HG03108 (cell line): ENCODE data around the gene ARL8B.

ENCODE experiments used
- ATAC-seq: cut with Tn5 transposase; IDR thresholded peaks from one replicate; pipeline ENCODE4 v1.9.1; 2021; ENCODE audit warnings: moderate library complexity; ENCODE audit not compliant: unreplicated experiment

The ARL8B gene

GRCh38 chr3:5186089-5186857 lies 64.2 kb downstream of the ARL8B start:
- ATAC-seq = peak; percentile 11

GRCh38 chr3:5186858-5187155 lies 64.7 kb downstream of the ARL8B start:
- ATAC-seq = no peak

- peak; percentile 83 for ATAC-seq
These were observed 65.2 kb downstream of the ARL8B start, which contains the start of gene EDEM1 for GRCh38 chr3:5187156-5187919. Gene EDEM1 (plus strand): TSS chr3:5187707. CDS start chr3:5187806, 99 bp downstream.

- ATAC-seq = peak; percentile 1
These were observed 65.9 kb downstream of the ARL8B start for GRCh38 chr3:5187920-5188418.

GRCh38 chr3:5188419-5189221 lies 66.5 kb downstream of the ARL8B start:
- no peak for ATAC-seq

GRCh38 chr3:5190147-5190791 lies 68.2 kb downstream of the ARL8B start:
- ATAC-seq = no peak

- no peak for ATAC-seq
These were observed 69.6 kb downstream of the ARL8B start for GRCh38 chr3:5191555-5192304.

GRCh38 chr3:5192571-5193365 lies 70.7 kb downstream of the ARL8B start:
- no peak for ATAC-seq

GRCh38 chr3:5194341-5194740 lies 72.2 kb downstream of the ARL8B start:
- no peak for ATAC-seq

- ATAC-seq = peak; percentile 33
These were observed 72.9 kb downstream of the ARL8B start for GRCh38 chr3:5194801-5195509.

- ATAC-seq = no peak
These were observed 73.5 kb downstream of the ARL8B start for GRCh38 chr3:5195605-5196004.

- no peak for ATAC-seq
These were observed 74.9 kb downstream of the ARL8B start for GRCh38 chr3:5197022-5197421.

- ATAC-seq = peak; percentile 50
These were observed 75.6 kb downstream of the ARL8B start for GRCh38 chr3:5197470-5198312.

GRCh38 chr3:5198313-5198677 lies 76.2 kb downstream of the ARL8B start:
- no peak for ATAC-seq

- ATAC-seq = no peak
These were observed 77.1 kb downstream of the ARL8B start for GRCh38 chr3:5198986-5199731.

GRCh38 chr3:5201536-5201935 lies 79.4 kb downstream of the ARL8B start:
- ATAC-seq = no peak

GRCh38 chr3:5202222-5202621 lies 80.1 kb downstream of the ARL8B start:
- ATAC-seq = no peak
